ENCODE results near the gene NBPF3. TPM values are rescaled to one million over a fixed set of nuclear protein-coding genes. Genes with fewer than 3 reads are reported as not detected.
"Not testable (repeated sequence)": the region's sequence is repeated elsewhere in the genome, so short reads cannot be mapped to it uniquely, and the experiment has no call there.

NBPF3 gene
- total RNA-seq, 6 experiments from 2014 or later, result 1.2 to 5.3 (median 2.3) TPM

DNA sequence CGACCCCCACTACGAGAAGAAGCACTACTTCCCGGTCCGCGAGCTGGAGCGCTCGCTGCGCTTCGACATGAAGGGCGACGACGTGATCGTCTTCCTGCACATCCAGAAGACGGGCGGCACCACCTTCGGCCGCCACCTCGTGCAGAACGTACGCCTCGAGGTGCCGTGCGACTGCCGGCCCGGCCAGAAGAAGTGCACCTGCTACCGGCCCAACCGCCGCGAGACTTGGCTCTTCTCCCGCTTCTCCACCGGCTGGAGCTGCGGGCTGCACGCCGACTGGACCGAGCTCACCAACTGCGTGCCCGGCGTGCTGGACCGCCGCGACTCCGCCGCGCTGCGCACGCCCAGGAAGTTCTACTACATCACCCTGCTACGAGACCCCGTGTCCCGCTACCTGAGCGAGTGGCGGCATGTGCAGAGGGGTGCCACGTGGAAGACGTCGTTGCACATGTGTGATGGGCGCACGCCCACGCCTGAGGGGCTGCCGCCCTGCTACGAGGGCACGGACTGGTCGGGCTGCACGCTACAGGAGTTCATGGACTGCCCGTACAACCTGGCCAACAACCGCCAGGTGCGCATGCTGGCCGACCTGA is 11.4 kb upstream of the NBPF3 start:
- ATAC-seq, result peak; percentile 30 to 62 (median 38)
- H3K36me3 ChIP-seq, result not testable (repeated sequence)
- WGBS (ENCODE audit: insufficient coverage, low coverage, low lambda C conversion rate, missing lambda C conversion rate), result no CpG with 5 or more reads among the region's 66 CpGs

DNA sequence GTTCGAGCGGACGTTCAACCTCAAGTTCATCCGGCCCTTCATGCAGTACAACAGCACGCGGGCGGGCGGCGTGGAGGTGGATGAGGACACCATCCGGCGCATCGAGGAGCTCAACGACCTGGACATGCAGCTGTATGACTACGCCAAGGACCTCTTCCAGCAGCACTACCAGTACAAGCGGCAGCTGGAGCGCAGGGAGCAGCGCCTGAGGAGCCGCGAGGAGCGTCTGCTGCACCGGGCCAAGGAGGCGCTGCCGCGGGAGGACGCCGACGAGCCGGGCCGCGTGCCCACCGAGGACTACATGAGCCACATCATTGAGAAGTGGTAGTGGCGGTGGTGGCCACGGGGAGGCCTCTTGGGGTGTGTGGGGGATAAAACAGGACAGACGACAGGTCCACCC is 10.7 kb upstream of the NBPF3 start:
- H3K9me3 ChIP-seq; H3K4me3 ChIP-seq; H3K4me1 ChIP-seq; H3K27me3 ChIP-seq; H3K27ac ChIP-seq; intact Hi-C loops (cut with DNase I); DNase-seq; H3K36me3 ChIP-seq: not testable (repeated sequence)
- 80% methylated on average over 1 of the region's 34 CpGs for WGBS (ENCODE audit: insufficient coverage, low coverage, low lambda C conversion rate, missing lambda C conversion rate)
- peak in 1 of 4 donors; percentile 12 for ATAC-seq

More for the DNA sequence above, 11.4 kb upstream of the NBPF3 start:
- H3K9me3 ChIP-seq; H3K27me3 ChIP-seq; DNase-seq; H3K4me1 ChIP-seq; H3K27ac ChIP-seq; intact Hi-C loops (cut with DNase I); H3K4me3 ChIP-seq: not testable (repeated sequence)

- ATAC-seq; DNase-seq; H3K27ac ChIP-seq; intact Hi-C loops (cut with DNase I); H3K27me3 ChIP-seq; H3K4me1 ChIP-seq; H3K4me3 ChIP-seq; H3K36me3 ChIP-seq; H3K9me3 ChIP-seq: not testable (repeated sequence)
- WGBS (ENCODE audit: insufficient coverage, low coverage, low lambda C conversion rate, missing lambda C conversion rate), result 62% methylated on average over 2 of the region's 6 CpGs
Measured at GRCh38 chr1:21430875-21431274, 9.1 kb upstream of the NBPF3 start.

- Histone ChIP-seq H3K4me1 (no peaks in the 10 kb centered on the region), H3K4me3 (no peak overlapping the region), H3K9me3 (no peaks in the 10 kb centered on the region), H3K27ac (no peak overlapping the region), H3K27me3 (no peaks in the 10 kb centered on the region), H3K36me3 (no peaks in the 10 kb centered on the region)
- DNase-seq (no peak), ATAC-seq (no peak)
- WGBS (ENCODE audit: insufficient coverage, low coverage, low lambda C conversion rate, missing lambda C conversion rate), result 100% methylated on average over 1 of the region's 8 CpGs
- no peak for TF ChIP-seq POLR2A (IDR thresholded peaks at IDR 0.05)
- TF ChIP-seq, protein P1, sequence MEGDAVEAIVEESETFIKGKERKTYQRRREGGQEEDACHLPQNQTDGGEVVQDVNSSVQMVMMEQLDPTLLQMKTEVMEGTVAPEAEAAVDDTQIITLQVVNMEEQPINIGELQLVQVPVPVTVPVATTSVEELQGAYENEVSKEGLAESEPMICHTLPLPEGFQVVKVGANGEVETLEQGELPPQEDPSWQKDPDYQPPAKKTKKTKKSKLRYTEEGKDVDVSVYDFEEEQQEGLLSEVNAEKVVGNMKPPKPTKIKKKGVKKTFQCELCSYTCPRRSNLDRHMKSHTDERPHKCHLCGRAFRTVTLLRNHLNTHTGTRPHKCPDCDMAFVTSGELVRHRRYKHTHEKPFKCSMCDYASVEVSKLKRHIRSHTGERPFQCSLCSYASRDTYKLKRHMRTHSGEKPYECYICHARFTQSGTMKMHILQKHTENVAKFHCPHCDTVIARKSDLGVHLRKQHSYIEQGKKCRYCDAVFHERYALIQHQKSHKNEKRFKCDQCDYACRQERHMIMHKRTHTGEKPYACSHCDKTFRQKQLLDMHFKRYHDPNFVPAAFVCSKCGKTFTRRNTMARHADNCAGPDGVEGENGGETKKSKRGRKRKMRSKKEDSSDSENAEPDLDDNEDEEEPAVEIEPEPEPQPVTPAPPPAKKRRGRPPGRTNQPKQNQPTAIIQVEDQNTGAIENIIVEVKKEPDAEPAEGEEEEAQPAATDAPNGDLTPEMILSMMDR (IDR thresholded peaks at IDR 0.05), result no peak
- intact Hi-C loops (cut with DNase I), result no loop called here
Measured at GRCh38 chr1:21434394-21434793, 5.5 kb upstream of the NBPF3 start.

GRCh38 chr1:21435646-21436487 is 4.1 kb upstream of the NBPF3 start:
- Histone ChIP-seq H3K36me3 (no peaks in the 10 kb centered on the region), H3K4me1 (peaks cover 0 to 4% (median 0%) of the 10 kb centered on the region in 4 donors), H3K27me3 (no peaks in the 10 kb centered on the region), H3K9me3 (no peaks in the 10 kb centered on the region), H3K27ac (no peak overlapping the region), H3K4me3 (no peak overlapping the region)
- no peak for TF ChIP-seq POLR2A (IDR thresholded peaks at IDR 0.05)
- TF ChIP-seq, protein P1 (IDR thresholded peaks at IDR 0.05), result no peak
- DNase-seq (no peak), ATAC-seq (no peak)
- WGBS (ENCODE audit: insufficient coverage, low coverage, low lambda C conversion rate, missing lambda C conversion rate), result 73% methylated on average over 2 of the region's 20 CpGs
- intact Hi-C loops (cut with DNase I), result no loop called here
